Adrenal gland (tissue), 5 donors: Measurements from ENCODE around the gene ARG2.

Experiments
- POLR2A ChIP-seq, 2 donors: fragments of 450-650 bp; IDR thresholded peaks; one replicate each; pipeline ENCODE4 v1.6.1; 2017; ENCODE audit warnings: antibody characterized with exemption in 2 of 2, mild to moderate bottlenecking in 2 of 2, moderate library complexity in 1 of 2
- TF ChIP-seq, protein P1 (sequence below), 6 experiments: fragments of 450-650 bp in 4 of 6; fragments of 200-600 bp in 2 of 6; sonication (generic) in 1 of 6; IDR thresholded peaks; 1 replicate in 5 of 6; 2 replicates in 1 of 6; pipeline versions ENCODE4 v1.5.1 to v1.8.0; 2016 to 2021; ENCODE audit warnings: antibody characterized with exemption in 6 of 6, mild to moderate bottlenecking in 2 of 6, moderate library complexity in 1 of 6
- donor health status: DM: no; HTN: no; CAD: no.

- TF ChIP-seq, protein P1, sequence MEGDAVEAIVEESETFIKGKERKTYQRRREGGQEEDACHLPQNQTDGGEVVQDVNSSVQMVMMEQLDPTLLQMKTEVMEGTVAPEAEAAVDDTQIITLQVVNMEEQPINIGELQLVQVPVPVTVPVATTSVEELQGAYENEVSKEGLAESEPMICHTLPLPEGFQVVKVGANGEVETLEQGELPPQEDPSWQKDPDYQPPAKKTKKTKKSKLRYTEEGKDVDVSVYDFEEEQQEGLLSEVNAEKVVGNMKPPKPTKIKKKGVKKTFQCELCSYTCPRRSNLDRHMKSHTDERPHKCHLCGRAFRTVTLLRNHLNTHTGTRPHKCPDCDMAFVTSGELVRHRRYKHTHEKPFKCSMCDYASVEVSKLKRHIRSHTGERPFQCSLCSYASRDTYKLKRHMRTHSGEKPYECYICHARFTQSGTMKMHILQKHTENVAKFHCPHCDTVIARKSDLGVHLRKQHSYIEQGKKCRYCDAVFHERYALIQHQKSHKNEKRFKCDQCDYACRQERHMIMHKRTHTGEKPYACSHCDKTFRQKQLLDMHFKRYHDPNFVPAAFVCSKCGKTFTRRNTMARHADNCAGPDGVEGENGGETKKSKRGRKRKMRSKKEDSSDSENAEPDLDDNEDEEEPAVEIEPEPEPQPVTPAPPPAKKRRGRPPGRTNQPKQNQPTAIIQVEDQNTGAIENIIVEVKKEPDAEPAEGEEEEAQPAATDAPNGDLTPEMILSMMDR (IDR thresholded peaks at IDR 0.05), result no peak
- TF ChIP-seq POLR2A (IDR thresholded peaks at IDR 0.05), result no peak
Observed at GRCh38 chr14:67574156-67574555, 45.6 kb upstream of the ARG2 start.
